ENCODE results near the gene NECTIN4. TPM values are rescaled to one million over a fixed set of nuclear protein-coding genes. Genes with fewer than 3 reads are reported as not detected.
"Not testable (repeated sequence)": the region's sequence is repeated elsewhere in the genome, so short reads cannot be mapped to it uniquely, and the experiment has no call there.

Gene NECTIN4
- total RNA-seq = not detected

GRCh38 chr1:161089251-161089924 is at the start of gene NECTIN4:
TSS of gene NECTIN4 (minus strand) at chr1:161089558. CDS start at chr1:161089296, 262 bp downstream.
- DNase-seq = no peak

GRCh38 chr1:161138431-161138830 is 49.1 kb upstream of the NECTIN4 start:
- DNase-seq = no peak

GRCh38 chr1:161137881-161138280 is 48.5 kb upstream of the NECTIN4 start:
- DNase-seq = no peak

- no peak for DNase-seq
Observed at GRCh38 chr1:161133220-161133740, 43.9 kb upstream of the NECTIN4 start.

- peak; percentile 96 for DNase-seq
Observed at GRCh38 chr1:161132410-161133219, 43.3 kb upstream of the NECTIN4 start, which contains the start of gene DEDD. TSS of gene DEDD (minus strand) at chr1:161132667. CDS start at chr1:161124462, 8,205 bp downstream.

GRCh38 chr1:161131523-161132409 is 42.4 kb upstream of the NECTIN4 start:
- DNase-seq = no peak

GRCh38 chr1:161130266-161130665 is 40.9 kb upstream of the NECTIN4 start:
- no peak for DNase-seq

GRCh38 chr1:161128591-161129420 is 39.4 kb upstream of the NECTIN4 start:
- no peak for DNase-seq

GRCh38 chr1:161127649-161128048 is 38.3 kb upstream of the NECTIN4 start:
- DNase-seq = no peak

GRCh38 chr1:161122967-161123366 is 33.6 kb upstream of the NECTIN4 start:
- no peak for DNase-seq

GRCh38 chr1:161121834-161122233 is 32.5 kb upstream of the NECTIN4 start:
- DNase-seq = no peak

- DNase-seq = no peak
Observed at GRCh38 chr1:161121042-161121650, 31.8 kb upstream of the NECTIN4 start.

GRCh38 chr1:161119092-161119903 is 29.9 kb upstream of the NECTIN4 start:
- DNase-seq = no peak

- DNase-seq = peak; percentile 83
Observed at GRCh38 chr1:161117759-161118581, 28.6 kb upstream of the NECTIN4 start, which contains the start of the genes NIT1 and PFDN2. TSS of gene NIT1 (plus strand) at chr1:161118105. CDS start at chr1:161118177, 72 bp downstream. TSS of gene PFDN2 (minus strand) at chr1:161118037. CDS start at chr1:161118026, 11 bp downstream.

GRCh38 chr1:161115961-161116360 is 26.6 kb upstream of the NECTIN4 start:
- not testable (repeated sequence) for DNase-seq

GRCh38 chr1:161115132-161115711 is 25.9 kb upstream of the NECTIN4 start:
- no peak for DNase-seq

GRCh38 chr1:161114556-161114955 is 25.2 kb upstream of the NECTIN4 start:
- no peak for DNase-seq

- DNase-seq = no peak
Observed at GRCh38 chr1:161113915-161114314, 24.6 kb upstream of the NECTIN4 start.

All from occipital lobe (tissue), 2 donors.